Measurements from ENCODE around the gene MLLT3. TPM values are rescaled to one million over a fixed set of nuclear protein-coding genes. Genes with fewer than 3 reads are reported as not detected.

The MLLT3 gene
- total RNA-seq, 2 donors from 2014 or later: 13.1 to 22.0 TPM

GRCh38 chr9:20549053-20549452 lies 73.2 kb downstream of the MLLT3 start:
- Histone ChIP-seq H3K4me1 (replicated peaks) (peaks cover 8% of the 10 kb centered on the region), H3K4me3 (no peak overlapping the region), H3K27ac (no peak overlapping the region), H3K36me3 (no peaks in the 10 kb centered on the region), H3K9me3 (no peaks in the 10 kb centered on the region), H3K27me3 (replicated peaks; ENCODE audit: insufficient read depth) (no peaks in the 10 kb centered on the region)
- no peak for DNase-seq (ENCODE audit: low spot score)
- no peak for TF ChIP-seq POLR2A (IDR thresholded peaks at IDR 0.05)
- TF ChIP-seq, protein P1, sequence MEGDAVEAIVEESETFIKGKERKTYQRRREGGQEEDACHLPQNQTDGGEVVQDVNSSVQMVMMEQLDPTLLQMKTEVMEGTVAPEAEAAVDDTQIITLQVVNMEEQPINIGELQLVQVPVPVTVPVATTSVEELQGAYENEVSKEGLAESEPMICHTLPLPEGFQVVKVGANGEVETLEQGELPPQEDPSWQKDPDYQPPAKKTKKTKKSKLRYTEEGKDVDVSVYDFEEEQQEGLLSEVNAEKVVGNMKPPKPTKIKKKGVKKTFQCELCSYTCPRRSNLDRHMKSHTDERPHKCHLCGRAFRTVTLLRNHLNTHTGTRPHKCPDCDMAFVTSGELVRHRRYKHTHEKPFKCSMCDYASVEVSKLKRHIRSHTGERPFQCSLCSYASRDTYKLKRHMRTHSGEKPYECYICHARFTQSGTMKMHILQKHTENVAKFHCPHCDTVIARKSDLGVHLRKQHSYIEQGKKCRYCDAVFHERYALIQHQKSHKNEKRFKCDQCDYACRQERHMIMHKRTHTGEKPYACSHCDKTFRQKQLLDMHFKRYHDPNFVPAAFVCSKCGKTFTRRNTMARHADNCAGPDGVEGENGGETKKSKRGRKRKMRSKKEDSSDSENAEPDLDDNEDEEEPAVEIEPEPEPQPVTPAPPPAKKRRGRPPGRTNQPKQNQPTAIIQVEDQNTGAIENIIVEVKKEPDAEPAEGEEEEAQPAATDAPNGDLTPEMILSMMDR (IDR thresholded peaks at IDR 0.05): no peak
- no peak for TF ChIP-seq POLR2AphosphoS5 (IDR thresholded peaks at IDR 0.05)
- WGBS: 83% methylated on average over 3 of the region's 3 CpGs
- intact Hi-C loops (cut with DNase I): no loop called here

DNA sequence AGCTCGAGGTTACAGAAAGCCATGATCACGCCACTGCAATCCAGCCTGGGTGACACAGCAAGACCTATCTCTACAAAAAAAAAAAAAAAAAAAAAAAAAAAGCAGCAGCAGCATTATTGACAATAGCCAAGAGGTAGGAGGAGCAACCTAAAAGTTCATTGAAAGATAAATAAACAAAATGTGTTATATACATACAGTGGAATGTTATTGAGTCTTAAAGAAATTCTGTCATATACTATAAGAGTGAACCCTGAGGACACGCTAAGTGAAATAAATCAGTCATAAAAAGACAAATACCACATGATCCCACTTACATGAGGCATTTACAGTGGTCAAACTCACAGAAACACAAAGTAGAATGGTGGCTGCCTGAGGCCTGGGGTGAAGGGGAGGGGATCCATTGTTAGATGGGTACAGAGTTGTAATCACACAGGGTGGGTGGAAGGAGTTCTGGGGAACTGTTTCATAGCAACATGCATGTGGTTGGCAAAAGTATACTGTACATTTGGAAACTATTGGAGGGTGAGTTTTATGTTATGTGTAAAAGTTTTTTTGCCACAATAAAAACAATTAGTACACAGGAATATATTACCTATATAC lies 77.2 kb downstream of the MLLT3 start:
- H3K36me3 ChIP-seq: no peaks in the 10 kb centered on the region
- H3K9me3 ChIP-seq: no peaks in the 10 kb centered on the region
- no peak for DNase-seq (ENCODE audit: low spot score)
- no peak overlapping the region for H3K27ac ChIP-seq
- H3K4me3 ChIP-seq: no peak overlapping the region
- TF ChIP-seq, protein P1 (IDR thresholded peaks at IDR 0.05): no peak
- TF ChIP-seq POLR2AphosphoS5 (IDR thresholded peaks at IDR 0.05): no peak
- no peaks in the 10 kb centered on the region for H3K27me3 ChIP-seq (replicated peaks; ENCODE audit: insufficient read depth)
- WGBS: 98% methylated on average over 3 of the region's 3 CpGs
- intact Hi-C loops (cut with DNase I): no loop called here
- no peaks in the 10 kb centered on the region for H3K4me1 ChIP-seq (replicated peaks)

DNA sequence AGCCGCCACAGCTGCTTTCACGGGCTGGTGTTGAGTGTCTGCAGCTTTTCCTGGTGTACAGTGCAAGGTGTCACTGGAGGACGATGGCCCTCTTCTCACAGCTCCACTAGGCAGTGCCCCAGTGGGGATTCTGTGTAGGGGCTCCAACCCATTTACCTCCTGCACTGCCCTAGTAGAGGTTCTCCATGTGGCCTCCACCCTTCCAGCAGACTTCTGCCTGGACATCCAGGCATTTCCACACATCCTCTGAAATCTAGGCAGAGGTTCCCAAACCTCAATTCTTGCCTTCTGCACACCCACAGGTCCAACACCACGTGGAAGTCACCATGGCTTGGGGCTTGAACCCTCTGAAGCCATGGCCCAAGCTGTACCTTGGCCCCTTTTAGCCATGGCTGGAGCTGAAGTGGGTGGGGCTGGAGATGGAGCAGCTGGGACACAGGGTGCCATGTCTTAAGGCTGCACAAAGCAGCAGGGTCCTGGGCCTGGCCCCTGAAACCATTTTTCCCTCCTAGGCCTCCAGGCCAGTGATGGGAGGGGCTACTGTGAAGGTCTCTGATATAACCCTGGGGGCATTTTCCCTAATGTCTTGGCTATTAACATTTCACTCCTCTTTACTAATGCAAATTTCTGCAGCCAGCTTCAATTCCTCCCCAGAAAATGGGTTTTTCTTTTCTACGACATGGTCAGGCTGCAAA lies 82.0 kb downstream of the MLLT3 start:
- H3K4me1 ChIP-seq (replicated peaks): no peaks in the 10 kb centered on the region
- no peaks in the 10 kb centered on the region for H3K27me3 ChIP-seq (replicated peaks; ENCODE audit: insufficient read depth)
- intact Hi-C loops (cut with DNase I): no loop called here
- H3K27ac ChIP-seq: no peak overlapping the region
- H3K4me3 ChIP-seq: no peak overlapping the region
- no peaks in the 10 kb centered on the region for H3K9me3 ChIP-seq
- DNase-seq (ENCODE audit: low spot score): no peak
- 97% methylated on average over 5 of the region's 5 CpGs for WGBS
- H3K36me3 ChIP-seq: no peaks in the 10 kb centered on the region
- TF ChIP-seq POLR2AphosphoS5 (IDR thresholded peaks at IDR 0.05) (no peak), POLR2A (IDR thresholded peaks at IDR 0.05) (no peak)
- TF ChIP-seq, protein P1 (IDR thresholded peaks at IDR 0.05): no peak

- no peak for TF ChIP-seq POLR2A (IDR thresholded peaks at IDR 0.05)
- TF ChIP-seq, protein P1 (IDR thresholded peaks at IDR 0.05): no peak
- TF ChIP-seq POLR2AphosphoS5 (IDR thresholded peaks at IDR 0.05): no peak
- no peaks in the 10 kb centered on the region for H3K36me3 ChIP-seq
- no peaks in the 10 kb centered on the region for H3K4me1 ChIP-seq (replicated peaks)
- DNase-seq (ENCODE audit: low spot score): no peak
- no peaks in the 10 kb centered on the region for H3K27me3 ChIP-seq (replicated peaks; ENCODE audit: insufficient read depth)
- no peak overlapping the region for H3K4me3 ChIP-seq
- H3K9me3 ChIP-seq: no peaks in the 10 kb centered on the region
- no peak overlapping the region for H3K27ac ChIP-seq
- 70% methylated on average over 1 of the region's 1 CpG for WGBS
- intact Hi-C loops (cut with DNase I): no loop called here
These were observed 83.3 kb downstream of the MLLT3 start for GRCh38 chr9:20538956-20539355.

- intact Hi-C loops (cut with DNase I): no loop called here
These were observed 84.2 kb downstream of the MLLT3 start for GRCh38 chr9:20538092-20538491.

More at GRCh38 chr9:20538092-20538491, 84.2 kb downstream of the MLLT3 start:
- no peak overlapping the region for H3K27ac ChIP-seq
- H3K27me3 ChIP-seq (replicated peaks; ENCODE audit: insufficient read depth): no peaks in the 10 kb centered on the region
- no peak for TF ChIP-seq POLR2A (IDR thresholded peaks at IDR 0.05)
- TF ChIP-seq, protein P1 (IDR thresholded peaks at IDR 0.05): no peak
- no peak for TF ChIP-seq POLR2AphosphoS5 (IDR thresholded peaks at IDR 0.05)
- DNase-seq (ENCODE audit: low spot score): no peak
- no peaks in the 10 kb centered on the region for H3K9me3 ChIP-seq
- no peak overlapping the region for H3K4me3 ChIP-seq
- no peaks in the 10 kb centered on the region for H3K36me3 ChIP-seq
- no peaks in the 10 kb centered on the region for H3K4me1 ChIP-seq (replicated peaks)

Data from prostate gland (tissue), 2 donors.